ENCODE measurements around the gene UCK1. TPM values are rescaled to one million over a fixed set of nuclear protein-coding genes. Genes with fewer than 3 reads are reported as not detected.

Gene UCK1
- total and polyA plus RNA-seq, 11 donors = 16.4 to 45.1 (median 24.9) TPM

DNA sequence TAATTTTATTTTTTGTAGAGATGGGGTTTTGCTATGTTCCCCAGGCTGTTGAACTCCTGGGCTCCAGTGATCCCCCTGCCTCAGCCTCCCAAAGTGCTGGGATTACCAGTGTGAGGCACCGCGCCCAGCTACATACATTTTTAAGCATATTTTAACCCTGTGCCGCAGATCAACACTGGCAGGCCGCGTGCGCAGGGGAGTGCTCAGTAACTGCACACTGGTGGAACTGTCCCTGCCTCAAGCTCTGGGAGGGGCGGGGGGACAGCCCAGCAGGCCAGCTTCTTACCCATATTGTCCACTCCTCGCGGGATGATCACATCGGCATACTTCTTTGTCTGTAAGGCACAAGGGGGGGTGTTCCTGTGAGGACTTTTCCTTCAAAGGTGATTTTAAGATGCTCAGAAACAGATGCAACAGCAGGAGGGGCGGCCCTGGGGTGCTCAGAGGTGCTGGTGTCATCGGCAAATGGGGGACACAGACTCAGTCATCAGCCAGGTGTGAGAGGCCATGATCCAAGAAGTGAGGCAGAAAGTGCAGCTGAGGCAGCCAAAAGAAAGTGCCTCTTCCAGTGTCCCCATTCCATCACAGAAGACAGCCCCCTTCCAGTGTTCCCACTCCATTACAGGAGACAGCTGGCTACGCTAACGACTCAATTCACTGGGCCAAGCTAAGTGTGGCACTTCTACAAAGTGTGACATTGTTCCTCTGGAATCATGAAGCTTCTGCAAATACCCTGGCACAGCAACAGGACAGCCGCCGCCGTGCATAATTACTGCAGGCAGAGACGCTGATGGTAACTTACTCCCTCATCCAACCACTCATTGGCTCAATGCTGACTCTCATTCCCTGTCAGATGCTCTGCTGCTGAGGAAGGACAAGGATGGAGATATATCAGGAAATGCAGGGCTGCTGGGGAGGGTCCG lies 5.2 kb downstream of the UCK1 start:
- intact Hi-C loops (cut with DNase I) = loop anchor here in 2 of 10 donors (10.0 kb wide), 1 partner anchor 219 kb away; the partner anchor contains the start of gene RAPGEF1 (in 2 of the 2)
- Histone ChIP-seq H3K9me3 (no peaks in the 10 kb centered on the region), H3K27me3 (no peaks in the 10 kb centered on the region), H3K36me3 (peaks cover 3 to 92% (median 85%) of the 10 kb centered on the region in 9 donors), H3K4me3 (no peak overlapping the region), H3K4me1 (peaks cover 3 to 13% (median 8%) of the 10 kb centered on the region in 12 donors), H3K27ac (no peak overlapping the region)
- ATAC-seq = no peak
- no peak for TF ChIP-seq CTCF (IDR thresholded peaks at IDR 0.05)
- TF ChIP-seq POLR2A (IDR thresholded peaks at IDR 0.05) = no peak
- no peak for DNase-seq
- 85 to 93% (median 89%) methylated on average over 15 to 19 of the region's 19 CpGs for WGBS, 4 donors

DNA sequence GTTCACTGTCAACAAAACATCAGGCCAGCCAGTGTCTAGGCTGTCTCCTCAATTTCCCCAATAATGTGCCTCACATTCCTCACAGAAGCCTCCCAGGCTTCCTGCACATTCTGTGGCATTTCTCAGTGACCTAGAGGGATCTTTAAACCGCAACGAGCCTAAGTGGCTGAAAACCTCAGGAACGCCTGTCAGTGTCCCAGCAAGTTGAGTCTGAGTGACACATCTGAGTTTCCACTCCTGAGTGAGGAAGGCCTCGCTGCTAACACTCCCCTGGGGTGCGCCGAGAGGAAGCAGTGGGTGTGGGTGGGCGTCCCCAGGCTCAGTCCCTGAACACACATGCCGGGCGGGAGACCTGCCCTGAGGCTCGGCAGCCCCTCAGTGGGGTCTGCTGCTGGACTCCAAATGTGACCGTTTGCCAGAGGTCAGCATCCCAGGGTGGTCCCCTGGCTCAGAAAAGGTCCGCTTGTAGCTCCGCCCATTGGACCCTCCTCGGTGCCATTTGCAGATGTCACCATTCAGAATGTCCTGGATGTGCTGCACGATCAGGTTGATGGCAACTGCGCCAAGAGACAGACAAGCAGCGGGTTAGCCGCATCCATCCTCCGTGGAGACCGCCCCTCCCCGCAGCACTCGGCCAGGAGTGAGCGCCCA lies 6.3 kb downstream of the UCK1 start:
- no peaks in the 10 kb centered on the region for H3K9me3 ChIP-seq
- 84 to 93% (median 88%) methylated on average over 18 to 23 of the region's 23 CpGs for WGBS, 4 donors
- peaks cover 3 to 100% (median 95%) of the 10 kb centered on the region in 9 donors for H3K36me3 ChIP-seq
- no peaks in the 10 kb centered on the region for H3K27me3 ChIP-seq
- DNase-seq (no peak), ATAC-seq (no peak)
- intact Hi-C loops (cut with DNase I) = loop anchor here in 2 of 10 donors (10.0 kb wide), 1 partner anchor 220 kb away; the partner anchor contains the start of gene RAPGEF1 (in 2 of the 2)
- peaks cover 0 to 4% (median 1%) of the 10 kb centered on the region in 12 donors for H3K4me1 ChIP-seq
- H3K27ac ChIP-seq = no peak overlapping the region
- no peak for TF ChIP-seq POLR2A (IDR thresholded peaks at IDR 0.05)
- no peak overlapping the region for H3K4me3 ChIP-seq

DNA sequence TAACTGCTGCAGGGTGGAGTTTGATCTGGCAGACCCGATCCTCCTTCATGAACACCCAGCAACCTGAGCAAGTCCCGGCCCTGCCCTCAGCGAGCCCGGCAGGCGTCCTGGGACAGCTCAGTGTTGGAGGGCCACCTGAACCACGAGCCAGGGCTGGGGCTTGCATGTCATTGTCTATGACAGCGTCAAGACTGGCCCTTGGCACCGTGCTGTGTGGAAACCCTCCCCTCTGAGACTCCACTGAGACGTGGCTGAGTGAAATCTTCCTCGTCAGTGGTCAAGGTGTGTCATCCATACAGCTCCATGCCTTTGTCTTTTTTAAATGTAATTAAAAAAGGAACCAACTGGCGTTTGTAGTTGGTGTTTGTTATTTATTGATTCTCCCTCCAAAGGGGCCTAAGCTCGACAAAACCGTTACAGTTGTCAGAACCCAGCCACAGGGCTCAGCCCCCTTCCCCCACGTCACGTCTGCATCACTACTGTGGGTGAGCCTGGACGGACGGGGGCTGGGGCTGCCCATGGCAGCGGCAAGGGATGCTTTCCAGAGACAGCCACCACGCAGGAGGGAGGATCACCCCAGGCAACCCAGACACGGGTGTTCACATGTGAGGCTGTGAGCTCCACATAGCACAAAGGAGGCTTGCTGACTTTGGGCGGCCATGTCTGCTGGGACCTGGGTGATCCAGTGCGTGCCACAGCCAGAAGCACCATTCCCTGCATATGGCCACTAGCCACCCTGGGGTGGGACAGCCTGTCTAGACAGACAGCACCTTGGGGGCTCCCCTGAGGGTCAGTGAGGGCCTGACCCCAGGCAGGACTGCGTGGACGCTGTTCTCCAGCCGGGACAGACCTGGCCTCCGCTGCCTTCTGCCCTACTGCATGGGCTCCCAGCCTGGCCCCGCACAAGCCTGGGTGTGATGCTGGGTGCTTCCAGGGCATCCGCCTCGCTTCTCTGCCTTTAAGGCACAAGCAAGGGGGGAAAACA lies 7.3 kb downstream of the UCK1 start:
- no peak for DNase-seq
- intact Hi-C loops (cut with DNase I) = loop anchor here in 2 of 10 donors (10.0 kb wide), 1 partner anchor 221 kb away; the partner anchor contains the start of gene RAPGEF1 (in 2 of the 2)
- no peak overlapping the region for H3K27ac ChIP-seq

More for the DNA sequence above, 7.3 kb downstream of the UCK1 start:
- 83 to 84% (median 84%) methylated on average over 22 to 29 of the region's 29 CpGs for WGBS, 4 donors
- no peaks in the 10 kb centered on the region for H3K9me3 ChIP-seq
- H3K27me3 ChIP-seq = no peaks in the 10 kb centered on the region
- H3K4me1 ChIP-seq = peaks cover 0 to 5% (median 0%) of the 10 kb centered on the region in 12 donors
- peak in 3 of 4 donors; percentile 3 to 5 (median 4) for ATAC-seq
- H3K36me3 ChIP-seq = peaks cover 0 to 100% (median 95%) of the 10 kb centered on the region in 9 donors
- no peak overlapping the region for H3K4me3 ChIP-seq
- TF ChIP-seq POLR2A (IDR thresholded peaks at IDR 0.05) (no peak), CTCF (IDR thresholded peaks at IDR 0.05) (no peak)
